GM12891 (cell line): ENCODE results near the gene MAN1A2.

ENCODE experiments used
- POLR2A ChIP-seq: IDR thresholded peaks from 2 replicates; pipeline ENCODE4 v1.6.1; 2011; ENCODE audit warnings: low read depth, low read length, control low read depth
- POLR2AphosphoS5 ChIP-seq: IDR thresholded peaks from 2 replicates; pipeline ENCODE4 v1.6.1; 2011; ENCODE audit warnings: low read depth, low read length, control low read depth
- TAF1 ChIP-seq: IDR thresholded peaks from 2 replicates; pipeline ENCODE4 v1.6.1; 2011; ENCODE audit warnings: low read depth, low read length, control low read depth

DNA sequence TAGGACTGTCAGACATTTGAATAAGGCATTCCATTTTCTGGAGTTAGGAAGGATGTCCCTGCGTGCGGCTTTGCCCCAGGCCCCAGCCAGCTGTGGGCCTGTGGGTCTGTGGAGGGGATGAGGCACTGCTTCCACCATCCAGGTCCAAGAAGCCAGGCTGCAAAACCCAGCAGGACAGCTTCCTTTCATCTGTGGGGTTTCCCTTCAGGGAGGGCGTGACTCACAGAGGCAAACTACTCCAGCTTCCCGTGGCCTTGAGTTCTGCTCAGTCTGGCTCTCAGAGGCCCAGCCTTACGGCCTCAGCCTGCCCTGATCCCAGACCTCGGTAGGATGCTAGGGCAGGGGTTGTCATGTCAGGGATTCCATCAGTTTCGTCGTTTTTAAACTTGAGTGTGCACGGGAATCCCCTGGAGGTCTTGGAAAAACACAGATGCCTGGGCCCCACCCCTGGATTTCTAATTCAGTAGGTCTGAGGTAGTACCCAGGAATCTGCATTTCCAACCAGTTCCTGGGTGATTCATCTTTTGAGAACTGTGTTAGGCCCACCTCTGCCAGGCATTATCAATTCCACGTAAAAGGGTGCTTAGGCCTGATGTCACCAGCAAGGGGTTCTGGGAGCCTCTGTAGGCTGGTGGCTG lies 206.3 kb downstream of the MAN1A2 start:
- TF ChIP-seq TAF1 (no peak), POLR2AphosphoS5 (no peak), POLR2A (no peak)
